Upper lobe of left lung (tissue), 4 donors: ENCODE measurements around the gene ZBTB38.

Source experiments
- EP300 ChIP-seq, 4 donors: sonication (generic); formaldehyde crosslinking; IDR thresholded peaks; one replicate each; pipeline ENCODE4 v1.5.1; 2017; ENCODE audit warnings: antibody characterized with exemption in 4 of 4, control low read depth in 2 of 4
- POLR2A ChIP-seq, 4 donors: fragments of 450-650 bp; IDR thresholded peaks; one replicate each; pipeline ENCODE4 v1.5.1; 2016 to 2017; ENCODE audit warnings: antibody characterized with exemption in 4 of 4, mild to moderate bottlenecking in 2 of 4
- POLR2AphosphoS5 ChIP-seq, 2 donors: sonication (generic); formaldehyde crosslinking; IDR thresholded peaks; one replicate each; pipeline ENCODE4 v1.5.1; 2017; ENCODE audit warnings: antibody characterized with exemption in 2 of 2
- TF ChIP-seq, protein P1 (sequence below), 6 experiments: fragments of 450-650 bp in 4 of 6; fragments of 200-600 bp in 2 of 6; sonication (generic) in 2 of 6; IDR thresholded peaks; one replicate each; pipeline ENCODE4 v1.5.1; 2016 to 2019; ENCODE audit warnings: antibody characterized with exemption in 6 of 6

DNA sequence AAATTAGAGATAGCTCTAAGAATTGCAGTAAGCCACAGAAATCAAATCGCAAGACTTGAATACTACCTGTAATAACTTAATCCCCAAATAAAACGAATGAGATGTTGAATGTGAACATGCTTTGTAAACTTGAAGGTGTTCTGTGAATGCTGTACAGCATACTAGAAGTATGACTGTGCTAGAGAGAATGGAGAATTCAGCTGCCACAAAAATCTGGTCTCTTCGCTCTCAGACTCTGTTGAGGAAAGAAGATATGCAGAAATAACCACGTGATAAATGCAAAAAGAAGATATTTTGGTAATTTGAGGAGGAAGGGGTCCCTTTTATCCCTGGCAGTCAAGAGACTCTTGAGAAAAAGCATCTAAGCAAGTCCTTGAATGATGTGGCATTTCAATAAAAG lies 37.3 kb downstream of the ZBTB38 start:
- TF ChIP-seq POLR2AphosphoS5 (IDR thresholded peaks at IDR 0.05) (no peak), POLR2A (IDR thresholded peaks at IDR 0.05) (no peak), EP300 (IDR thresholded peaks at IDR 0.05) (no peak)
- TF ChIP-seq, protein P1, sequence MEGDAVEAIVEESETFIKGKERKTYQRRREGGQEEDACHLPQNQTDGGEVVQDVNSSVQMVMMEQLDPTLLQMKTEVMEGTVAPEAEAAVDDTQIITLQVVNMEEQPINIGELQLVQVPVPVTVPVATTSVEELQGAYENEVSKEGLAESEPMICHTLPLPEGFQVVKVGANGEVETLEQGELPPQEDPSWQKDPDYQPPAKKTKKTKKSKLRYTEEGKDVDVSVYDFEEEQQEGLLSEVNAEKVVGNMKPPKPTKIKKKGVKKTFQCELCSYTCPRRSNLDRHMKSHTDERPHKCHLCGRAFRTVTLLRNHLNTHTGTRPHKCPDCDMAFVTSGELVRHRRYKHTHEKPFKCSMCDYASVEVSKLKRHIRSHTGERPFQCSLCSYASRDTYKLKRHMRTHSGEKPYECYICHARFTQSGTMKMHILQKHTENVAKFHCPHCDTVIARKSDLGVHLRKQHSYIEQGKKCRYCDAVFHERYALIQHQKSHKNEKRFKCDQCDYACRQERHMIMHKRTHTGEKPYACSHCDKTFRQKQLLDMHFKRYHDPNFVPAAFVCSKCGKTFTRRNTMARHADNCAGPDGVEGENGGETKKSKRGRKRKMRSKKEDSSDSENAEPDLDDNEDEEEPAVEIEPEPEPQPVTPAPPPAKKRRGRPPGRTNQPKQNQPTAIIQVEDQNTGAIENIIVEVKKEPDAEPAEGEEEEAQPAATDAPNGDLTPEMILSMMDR (IDR thresholded peaks at IDR 0.05): no peak
